PFSK-1 (cell line): ENCODE measurements around the gene ANXA6.

Experiments
- FOXP2 ChIP-seq: optimal IDR thresholded peaks from 2 replicates; pipeline ENCODE3; 2011; ENCODE audit warnings: borderline replicate concordance, control low read depth, inconsistent platforms; ENCODE audit not compliant: insufficient read depth; ENCODE audit errors: extremely low read length, extremely low read depth
- POLR2AphosphoS5 ChIP-seq: IDR thresholded peaks from 2 replicates; pipeline ENCODE4 v1.6.1; 2012; ENCODE audit warnings: low read depth, mild to moderate bottlenecking, control low read depth, low read length, moderate library complexity
- SIN3A ChIP-seq: IDR thresholded peaks from 2 replicates; pipeline ENCODE4 v1.6.1; 2012; ENCODE audit warnings: mild to moderate bottlenecking, low read length, moderate library complexity, borderline replicate concordance; ENCODE audit not compliant: insufficient read depth
- TAF1 ChIP-seq: IDR thresholded peaks from 2 replicates; pipeline ENCODE4 v1.6.1; 2012; ENCODE audit warnings: low read length, control low read depth, borderline replicate concordance; ENCODE audit not compliant: insufficient read depth
- TF ChIP-seq, protein P1 (sequence below), 2 experiments: IDR thresholded peaks; 2 replicates each; pipeline versions ENCODE4 v1.6.1 to v1.8.0; 2011 to 2012; ENCODE audit warnings: low read depth in 2 of 2, low read length in 2 of 2, control low read depth in 1 of 2, inconsistent platforms in 1 of 2, mild to moderate bottlenecking in 1 of 2, moderate library complexity in 1 of 2; ENCODE audit not compliant: insufficient read depth in 1 of 2

The ANXA6 gene

DNA sequence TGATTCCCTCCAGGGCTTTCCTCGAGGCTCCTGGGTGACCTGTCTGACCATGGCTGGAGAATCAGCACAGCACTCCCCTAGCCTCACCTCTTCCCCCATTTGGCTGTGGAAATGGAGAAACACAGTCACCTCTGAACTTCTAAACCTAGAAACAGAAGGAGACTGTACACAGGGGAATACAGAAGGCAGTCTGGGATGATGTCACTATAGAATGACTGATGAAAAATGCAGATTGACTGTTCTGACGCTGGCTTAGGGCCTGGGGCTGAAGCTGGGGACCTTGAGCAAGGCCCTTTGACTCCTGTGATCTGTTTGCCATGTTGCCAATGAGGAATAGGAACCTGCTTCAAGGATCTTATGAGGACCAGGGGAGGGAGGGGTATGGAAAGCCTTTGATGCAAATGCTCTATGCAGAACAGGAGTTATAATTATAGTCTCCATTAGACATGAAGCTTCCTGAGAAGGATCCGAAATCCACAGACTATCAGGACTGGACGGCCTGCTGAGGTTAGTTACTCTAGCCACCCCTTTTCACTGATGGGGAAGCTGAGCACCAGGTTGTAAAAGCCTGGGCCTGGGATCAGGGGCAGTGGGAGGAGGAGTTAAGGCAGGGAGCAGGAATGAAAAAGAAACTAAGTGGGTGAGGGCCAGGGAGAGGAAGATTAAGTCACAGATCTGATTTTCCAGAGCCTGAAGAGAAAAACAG is 24.4 kb upstream of the ANXA6 start:
- TF ChIP-seq SIN3A (no peak), FOXP2 (no peak), TAF1 (no peak), POLR2AphosphoS5 (no peak)
- TF ChIP-seq, protein P1, sequence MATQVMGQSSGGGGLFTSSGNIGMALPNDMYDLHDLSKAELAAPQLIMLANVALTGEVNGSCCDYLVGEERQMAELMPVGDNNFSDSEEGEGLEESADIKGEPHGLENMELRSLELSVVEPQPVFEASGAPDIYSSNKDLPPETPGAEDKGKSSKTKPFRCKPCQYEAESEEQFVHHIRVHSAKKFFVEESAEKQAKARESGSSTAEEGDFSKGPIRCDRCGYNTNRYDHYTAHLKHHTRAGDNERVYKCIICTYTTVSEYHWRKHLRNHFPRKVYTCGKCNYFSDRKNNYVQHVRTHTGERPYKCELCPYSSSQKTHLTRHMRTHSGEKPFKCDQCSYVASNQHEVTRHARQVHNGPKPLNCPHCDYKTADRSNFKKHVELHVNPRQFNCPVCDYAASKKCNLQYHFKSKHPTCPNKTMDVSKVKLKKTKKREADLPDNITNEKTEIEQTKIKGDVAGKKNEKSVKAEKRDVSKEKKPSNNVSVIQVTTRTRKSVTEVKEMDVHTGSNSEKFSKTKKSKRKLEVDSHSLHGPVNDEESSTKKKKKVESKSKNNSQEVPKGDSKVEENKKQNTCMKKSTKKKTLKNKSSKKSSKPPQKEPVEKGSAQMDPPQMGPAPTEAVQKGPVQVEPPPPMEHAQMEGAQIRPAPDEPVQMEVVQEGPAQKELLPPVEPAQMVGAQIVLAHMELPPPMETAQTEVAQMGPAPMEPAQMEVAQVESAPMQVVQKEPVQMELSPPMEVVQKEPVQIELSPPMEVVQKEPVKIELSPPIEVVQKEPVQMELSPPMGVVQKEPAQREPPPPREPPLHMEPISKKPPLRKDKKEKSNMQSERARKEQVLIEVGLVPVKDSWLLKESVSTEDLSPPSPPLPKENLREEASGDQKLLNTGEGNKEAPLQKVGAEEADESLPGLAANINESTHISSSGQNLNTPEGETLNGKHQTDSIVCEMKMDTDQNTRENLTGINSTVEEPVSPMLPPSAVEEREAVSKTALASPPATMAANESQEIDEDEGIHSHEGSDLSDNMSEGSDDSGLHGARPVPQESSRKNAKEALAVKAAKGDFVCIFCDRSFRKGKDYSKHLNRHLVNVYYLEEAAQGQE (IDR thresholded peaks at IDR 0.05; ENCODE audit: insufficient read depth in 1 of 2, low read depth in 2 of 2, low read length in 2 of 2), result no peak

DNA sequence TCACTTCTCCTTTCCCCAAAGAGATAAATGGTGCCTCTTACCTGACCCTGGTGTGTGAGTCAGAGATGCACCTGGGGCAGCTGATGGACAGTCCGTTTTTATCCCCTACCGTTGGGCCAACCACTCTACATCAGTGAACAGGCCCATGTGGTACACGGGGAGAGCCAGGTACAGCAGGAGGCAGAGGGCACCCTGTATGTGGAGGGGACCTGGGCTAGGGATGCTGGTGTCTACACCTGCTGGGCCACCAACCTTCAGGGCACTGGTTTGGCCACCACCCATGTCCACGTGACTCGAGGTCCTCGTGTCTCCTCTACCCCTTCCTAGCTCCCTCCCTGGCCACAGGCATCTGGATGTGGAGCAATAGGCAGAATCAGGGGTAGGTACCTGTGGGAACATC is 22.7 kb upstream of the ANXA6 start:
- TF ChIP-seq SIN3A (no peak), TAF1 (no peak), FOXP2 (no peak), POLR2AphosphoS5 (no peak)
- TF ChIP-seq, protein P1 (IDR thresholded peaks at IDR 0.05; ENCODE audit: insufficient read depth in 1 of 2, low read depth in 2 of 2, low read length in 2 of 2), result no peak

DNA sequence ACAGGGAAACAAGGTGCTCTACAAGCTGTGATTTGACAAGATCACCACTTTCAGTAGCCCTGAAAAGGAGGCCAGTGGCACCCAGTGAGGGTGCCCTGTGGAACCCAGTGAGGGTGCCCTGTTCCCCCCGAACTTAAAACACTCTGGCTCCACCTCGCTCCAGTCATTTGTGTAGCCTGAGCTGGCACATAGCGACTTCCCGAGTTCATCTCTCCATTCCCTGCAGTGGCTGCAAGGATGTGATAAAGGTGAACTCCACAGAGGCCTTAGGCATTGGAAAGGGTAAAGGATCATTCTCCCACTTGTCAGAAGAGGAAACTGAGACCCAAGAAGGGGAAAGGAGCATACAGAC is 21.9 kb upstream of the ANXA6 start:
- TF ChIP-seq FOXP2 (no peak), TAF1 (no peak), POLR2AphosphoS5 (no peak), SIN3A (no peak)
- TF ChIP-seq, protein P1 (IDR thresholded peaks at IDR 0.05; ENCODE audit: insufficient read depth in 1 of 2, low read depth in 2 of 2, low read length in 2 of 2), result no peak

DNA sequence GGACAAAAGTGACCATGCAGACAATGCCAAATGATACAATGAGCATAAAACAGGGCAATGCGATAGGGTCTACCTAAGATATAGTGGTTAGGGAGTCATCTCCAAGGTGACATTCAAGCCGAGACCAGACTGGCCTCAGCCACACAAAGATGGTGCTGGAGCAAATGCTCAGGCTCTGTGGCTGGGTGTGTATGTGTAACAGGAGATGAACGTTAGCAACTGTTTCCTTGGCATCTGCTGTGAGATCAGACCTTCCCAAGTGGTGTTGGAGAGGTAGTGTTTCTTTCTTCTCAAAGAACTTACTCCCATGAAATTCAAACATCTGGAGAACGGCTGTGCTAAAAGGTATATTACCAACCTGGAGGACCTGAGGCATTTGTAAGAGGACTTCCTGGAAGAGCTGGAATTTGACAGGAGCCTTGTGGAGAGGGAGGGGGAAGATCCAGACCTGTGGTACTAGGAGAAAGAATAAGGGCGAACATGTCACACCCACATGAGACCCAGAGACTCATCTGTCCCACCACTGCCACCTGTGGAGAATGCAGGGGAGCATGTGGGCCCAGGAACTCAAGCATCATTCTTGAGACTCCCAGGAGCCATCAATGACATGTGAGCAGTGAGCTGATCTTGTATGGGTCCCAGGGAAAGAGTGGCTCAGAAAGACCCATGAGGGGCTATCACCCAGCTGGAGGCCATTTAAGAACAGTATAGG is 21.4 kb upstream of the ANXA6 start:
- TF ChIP-seq SIN3A (no peak), POLR2AphosphoS5 (no peak), TAF1 (no peak), FOXP2 (no peak)
- TF ChIP-seq, protein P1 (IDR thresholded peaks at IDR 0.05; ENCODE audit: insufficient read depth in 1 of 2, low read depth in 2 of 2, low read length in 2 of 2), result no peak
